ENCODE results near the gene SMARCAL1.

- no peak for TF ChIP-seq CTCF (IDR thresholded peaks at IDR 0.05)
- no peak for TF ChIP-seq POLR2A (IDR thresholded peaks at IDR 0.05)
Measured at GRCh38 chr2:216495656-216496055, 83.4 kb downstream of the SMARCAL1 start.
